ENCODE results near the gene MAN2B1.

- TF ChIP-seq EZH2 (IDR thresholded peaks at IDR 0.05; ENCODE audit: borderline replicate concordance) (no peak), EZH2phosphoT487 (IDR thresholded peaks at IDR 0.05; ENCODE audit: low read depth, severe bottlenecking, unreplicated experiment) (no peak)
- TF ChIP-seq, protein P1, sequence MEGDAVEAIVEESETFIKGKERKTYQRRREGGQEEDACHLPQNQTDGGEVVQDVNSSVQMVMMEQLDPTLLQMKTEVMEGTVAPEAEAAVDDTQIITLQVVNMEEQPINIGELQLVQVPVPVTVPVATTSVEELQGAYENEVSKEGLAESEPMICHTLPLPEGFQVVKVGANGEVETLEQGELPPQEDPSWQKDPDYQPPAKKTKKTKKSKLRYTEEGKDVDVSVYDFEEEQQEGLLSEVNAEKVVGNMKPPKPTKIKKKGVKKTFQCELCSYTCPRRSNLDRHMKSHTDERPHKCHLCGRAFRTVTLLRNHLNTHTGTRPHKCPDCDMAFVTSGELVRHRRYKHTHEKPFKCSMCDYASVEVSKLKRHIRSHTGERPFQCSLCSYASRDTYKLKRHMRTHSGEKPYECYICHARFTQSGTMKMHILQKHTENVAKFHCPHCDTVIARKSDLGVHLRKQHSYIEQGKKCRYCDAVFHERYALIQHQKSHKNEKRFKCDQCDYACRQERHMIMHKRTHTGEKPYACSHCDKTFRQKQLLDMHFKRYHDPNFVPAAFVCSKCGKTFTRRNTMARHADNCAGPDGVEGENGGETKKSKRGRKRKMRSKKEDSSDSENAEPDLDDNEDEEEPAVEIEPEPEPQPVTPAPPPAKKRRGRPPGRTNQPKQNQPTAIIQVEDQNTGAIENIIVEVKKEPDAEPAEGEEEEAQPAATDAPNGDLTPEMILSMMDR (IDR thresholded peaks at IDR 0.05; ENCODE audit: poor library complexity) = no peak
Observed at GRCh38 chr19:12657966-12658365, 8.6 kb downstream of the MAN2B1 start.
